HepG2 (cell line): ENCODE results near the gene CDK9. TPM values are rescaled to one million over a fixed set of nuclear protein-coding genes. Genes with fewer than 3 reads are reported as not detected.

Experiments used
- AKAP8 ChIP-seq: sonication (generic); formaldehyde crosslinking; IDR thresholded peaks from 2 replicates; pipeline ENCODE4 v1.5.1; 2020; ENCODE audit warnings: mild to moderate bottlenecking, missing genetic modification reagents
- CCAR2 ChIP-seq: fragments of 200-400 bp; formaldehyde crosslinking; optimal IDR thresholded peaks from 2 replicates; pipeline ENCODE3; 2018; ENCODE audit warnings: low read depth, mild to moderate bottlenecking, low read length, moderate library complexity
- HMG20B ChIP-seq: conservative IDR thresholded peaks from 2 replicates; pipeline ENCODE4 v1.6.1; 2016; ENCODE audit warnings: missing genetic modification reagents, missing compliant biosample characterization
- MAFG ChIP-seq: sonication (generic); formaldehyde crosslinking; IDR thresholded peaks from 2 replicates; pipeline ENCODE4 v1.5.1; 2020; ENCODE audit warnings: mild to moderate bottlenecking, missing genetic modification reagents
- MEIS1 ChIP-seq: sonication (generic); formaldehyde crosslinking; IDR thresholded peaks from 2 replicates; pipeline ENCODE4 v1.9.0; 2021; ENCODE audit warnings: mild to moderate bottlenecking, missing genetic modification reagents, moderate library complexity, borderline replicate concordance
- NRL ChIP-seq: sonication (generic); formaldehyde crosslinking; IDR thresholded peaks from 2 replicates; pipeline ENCODE4 v1.5.0; 2020; ENCODE audit warnings: missing genetic modification reagents, mild to moderate bottlenecking, moderate library complexity, borderline replicate concordance
- PHB2 ChIP-seq: fragments of 450-650 bp; IDR thresholded peaks from 2 replicates; pipeline ENCODE4 v1.6.1; 2018; ENCODE audit not compliant: partially characterized antibody
- PHF5A ChIP-seq: IDR thresholded peaks from one replicate; pipeline ENCODE4 v1.6.1; 2018; ENCODE audit warnings: low read depth, missing genetic modification reagents; ENCODE audit not compliant: unreplicated experiment
- RARA ChIP-seq: IDR thresholded peaks from 2 replicates; pipeline ENCODE4 v1.6.1; 2016; ENCODE audit warnings: missing genetic modification reagents, missing compliant biosample characterization
- SP5 ChIP-seq: IDR thresholded peaks from 2 replicates; pipeline ENCODE4 v1.6.1; 2016; ENCODE audit warnings: low read depth, borderline replicate concordance
- TBP ChIP-seq: sonication (generic); formaldehyde crosslinking; IDR thresholded peaks from 2 replicates; pipeline ENCODE4 v1.5.0; 2020; ENCODE audit warnings: missing genetic modification reagents
- TRIM24 ChIP-seq: sonication (generic); formaldehyde crosslinking; IDR thresholded peaks from 2 replicates; pipeline ENCODE4 v1.8.0; 2022; ENCODE audit warnings: mild to moderate bottlenecking, missing genetic modification reagents
- USF2 ChIP-seq, 2 experiments: sonication (generic) in 1 of 2; formaldehyde crosslinking in 1 of 2; IDR thresholded peaks; 2 replicates each; pipeline versions ENCODE4 v1.5.1 to v1.6.1; 2011 to 2020; ENCODE audit warnings: borderline replicate concordance in 1 of 2, low read depth in 1 of 2, low read length in 1 of 2, mild to moderate bottlenecking in 1 of 2, missing genetic modification reagents in 1 of 2, moderate library complexity in 1 of 2
- ZFP62 ChIP-seq: sonication (generic); formaldehyde crosslinking; IDR thresholded peaks from 2 replicates; pipeline ENCODE4 v1.4.0; 2020; ENCODE audit warnings: missing genetic modification reagents
- ZKSCAN1 ChIP-seq: fragments of 150-350 bp; IDR thresholded peaks from 2 replicates; pipeline ENCODE4 v1.6.1; 2014; ENCODE audit warnings: low read length
- ZNF251 ChIP-seq: sonication (generic); formaldehyde crosslinking; IDR thresholded peaks from 2 replicates; pipeline ENCODE4 v1.9.0; 2021; ENCODE audit warnings: mild to moderate bottlenecking, missing genetic modification reagents
- ZNF367 ChIP-seq: sonication (generic); formaldehyde crosslinking; IDR thresholded peaks from 2 replicates; pipeline ENCODE4 v1.4.0; 2020; ENCODE audit warnings: missing genetic modification reagents, borderline replicate concordance
- ZNF496 ChIP-seq: sonication (generic); formaldehyde crosslinking; IDR thresholded peaks from 2 replicates; pipeline ENCODE4 v1.8.1; 2023; ENCODE audit warnings: mild to moderate bottlenecking, moderate library complexity, missing genetic modification reagents; ENCODE audit not compliant: insufficient replicate concordance
- ZNF768 ChIP-seq: sonication (generic); formaldehyde crosslinking; IDR thresholded peaks from 2 replicates; pipeline ENCODE4 v1.4.0; 2020; ENCODE audit warnings: missing genetic modification reagents
- polyA plus RNA-seq, 8 experiments: library from polyadenylated mRNA; depleted of rRNA in 3 of 8; stranded (reverse) in 7 of 8; unstranded in 1 of 8; fragments of >200 nt; fragmentation: Illumina TruSeq in 4 of 8; extraction: Trizol in 4 of 8; gene quantifications; 2 replicates each; pipeline versions ENCODE4 v1.2.1 to v1.2.3, GENCODE V29; 2011 to 2016; ENCODE audit warnings: low read depth in 4 of 8, missing spikeins in 1 of 8, mixed read lengths in 1 of 8; ENCODE audit not compliant: insufficient read depth in 1 of 8
- total RNA-seq, 5 experiments: library from RNA; depleted of rRNA; stranded (reverse); fragments of >200 nt; fragmentation: Illumina TruSeq; extraction: Trizol; gene quantifications; 2 replicates each; pipeline ENCODE4 v1.2.3, GENCODE V29; 2016; ENCODE audit warnings: low read depth in 1 of 5
- TF ChIP-seq, protein P1 (sequence below): IDR thresholded peaks from 2 replicates; pipeline ENCODE4 v1.6.1; 2016
- TF ChIP-seq, protein P2 (sequence below): sonication (generic); formaldehyde crosslinking; IDR thresholded peaks from 2 replicates; pipeline ENCODE4 v1.4.0; 2020; ENCODE audit warnings: missing genetic modification reagents
- TF ChIP-seq, protein P3 (sequence below): sonication (generic); formaldehyde crosslinking; IDR thresholded peaks from 2 replicates; pipeline ENCODE4 v1.4.0; 2020; ENCODE audit warnings: missing genetic modification reagents, borderline replicate concordance

CDK9 gene
- total and polyA plus RNA-seq, 2 of the 13 experiments (the other 11 are each of a cell fraction or from before 2014, with no cell fraction given): 16.8 to 21.5 TPM

GRCh38 chr9:127802576-127803443 is 17.0 kb downstream of the CDK9 start, which contains the start of gene FPGS (continued):
- no peak for TF ChIP-seq NRL (CRISPR knock-in tag)
- TF ChIP-seq MEIS1 (CRISPR knock-in tag): 0 out of 2 replicates have a peak, but pooled peaks have one; percentile 38
- no peak; the same call in 1 of the 2 replicates for TF ChIP-seq SP5
- TF ChIP-seq TRIM24 (CRISPR knock-in tag): no peak
- no peak for TF ChIP-seq MAFG (CRISPR knock-in tag)
- TF ChIP-seq PHF5A (CRISPR knock-in tag): no peak
- TF ChIP-seq CCAR2: no peak
- no peak for TF ChIP-seq USF2 (IDR thresholded peaks at IDR 0.05; ENCODE audit: low read depth, low read length)
- peak; percentile 41; the same call in 1 of the 2 replicates for TF ChIP-seq USF2 (CRISPR knock-in tag; IDR thresholded peaks at IDR 0.05; ENCODE audit: borderline replicate concordance)
- TF ChIP-seq, protein P1, sequence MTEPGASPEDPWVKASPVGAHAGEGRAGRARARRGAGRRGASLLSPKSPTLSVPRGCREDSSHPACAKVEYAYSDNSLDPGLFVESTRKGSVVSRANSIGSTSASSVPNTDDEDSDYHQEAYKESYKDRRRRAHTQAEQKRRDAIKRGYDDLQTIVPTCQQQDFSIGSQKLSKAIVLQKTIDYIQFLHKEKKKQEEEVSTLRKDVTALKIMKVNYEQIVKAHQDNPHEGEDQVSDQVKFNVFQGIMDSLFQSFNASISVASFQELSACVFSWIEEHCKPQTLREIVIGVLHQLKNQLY (CRISPR knock-in tag): no peak
- no peak for TF ChIP-seq ZNF367 (CRISPR knock-in tag)
- TF ChIP-seq, protein P2, sequence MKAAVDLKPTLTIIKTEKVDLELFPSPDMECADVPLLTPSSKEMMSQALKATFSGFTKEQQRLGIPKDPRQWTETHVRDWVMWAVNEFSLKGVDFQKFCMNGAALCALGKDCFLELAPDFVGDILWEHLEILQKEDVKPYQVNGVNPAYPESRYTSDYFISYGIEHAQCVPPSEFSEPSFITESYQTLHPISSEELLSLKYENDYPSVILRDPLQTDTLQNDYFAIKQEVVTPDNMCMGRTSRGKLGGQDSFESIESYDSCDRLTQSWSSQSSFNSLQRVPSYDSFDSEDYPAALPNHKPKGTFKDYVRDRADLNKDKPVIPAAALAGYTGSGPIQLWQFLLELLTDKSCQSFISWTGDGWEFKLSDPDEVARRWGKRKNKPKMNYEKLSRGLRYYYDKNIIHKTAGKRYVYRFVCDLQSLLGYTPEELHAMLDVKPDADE (CRISPR knock-in tag): 0 out of 2 replicates have a peak, but pooled peaks have one; percentile 60
- TF ChIP-seq HMG20B (CRISPR knock-in tag): no peak
- TF ChIP-seq TBP (CRISPR knock-in tag): 0 out of 2 replicates have a peak, but pooled peaks have one; percentile 34
- TF ChIP-seq RARA (CRISPR knock-in tag): no peak
- no peak for TF ChIP-seq AKAP8
- no peak for TF ChIP-seq ZFP62 (CRISPR knock-in tag)
- TF ChIP-seq PHB2: no peak
- no peak for TF ChIP-seq ZKSCAN1
- no peak for TF ChIP-seq ZNF251 (CRISPR knock-in tag)
- TF ChIP-seq, protein P3, sequence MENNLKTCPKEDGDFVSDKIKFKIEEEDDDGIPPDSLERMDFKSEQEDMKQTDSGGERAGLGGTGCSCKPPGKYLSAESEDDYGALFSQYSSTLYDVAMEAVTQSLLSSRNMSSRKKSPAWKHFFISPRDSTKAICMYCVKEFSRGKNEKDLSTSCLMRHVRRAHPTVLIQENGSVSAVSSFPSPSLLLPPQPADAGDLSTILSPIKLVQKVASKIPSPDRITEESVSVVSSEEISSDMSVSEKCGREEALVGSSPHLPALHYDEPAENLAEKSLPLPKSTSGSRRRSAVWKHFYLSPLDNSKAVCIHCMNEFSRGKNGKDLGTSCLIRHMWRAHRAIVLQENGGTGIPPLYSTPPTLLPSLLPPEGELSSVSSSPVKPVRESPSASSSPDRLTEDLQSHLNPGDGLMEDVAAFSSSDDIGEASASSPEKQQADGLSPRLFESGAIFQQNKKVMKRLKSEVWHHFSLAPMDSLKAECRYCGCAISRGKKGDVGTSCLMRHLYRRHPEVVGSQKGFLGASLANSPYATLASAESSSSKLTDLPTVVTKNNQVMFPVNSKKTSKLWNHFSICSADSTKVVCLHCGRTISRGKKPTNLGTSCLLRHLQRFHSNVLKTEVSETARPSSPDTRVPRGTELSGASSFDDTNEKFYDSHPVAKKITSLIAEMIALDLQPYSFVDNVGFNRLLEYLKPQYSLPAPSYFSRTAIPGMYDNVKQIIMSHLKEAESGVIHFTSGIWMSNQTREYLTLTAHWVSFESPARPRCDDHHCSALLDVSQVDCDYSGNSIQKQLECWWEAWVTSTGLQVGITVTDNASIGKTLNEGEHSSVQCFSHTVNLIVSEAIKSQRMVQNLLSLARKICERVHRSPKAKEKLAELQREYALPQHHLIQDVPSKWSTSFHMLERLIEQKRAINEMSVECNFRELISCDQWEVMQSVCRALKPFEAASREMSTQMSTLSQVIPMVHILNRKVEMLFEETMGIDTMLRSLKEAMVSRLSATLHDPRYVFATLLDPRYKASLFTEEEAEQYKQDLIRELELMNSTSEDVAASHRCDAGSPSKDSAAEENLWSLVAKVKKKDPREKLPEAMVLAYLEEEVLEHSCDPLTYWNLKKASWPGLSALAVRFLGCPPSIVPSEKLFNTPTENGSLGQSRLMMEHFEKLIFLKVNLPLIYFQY: peak; percentile 87
- no peak for TF ChIP-seq ZNF496 (CRISPR knock-in tag)
- 0 out of 2 replicates have a peak, but pooled peaks have one; percentile 16 for TF ChIP-seq ZNF768 (CRISPR knock-in tag)
